Measurements from ENCODE around the gene ZNHIT6.

The ZNHIT6 gene

DNA sequence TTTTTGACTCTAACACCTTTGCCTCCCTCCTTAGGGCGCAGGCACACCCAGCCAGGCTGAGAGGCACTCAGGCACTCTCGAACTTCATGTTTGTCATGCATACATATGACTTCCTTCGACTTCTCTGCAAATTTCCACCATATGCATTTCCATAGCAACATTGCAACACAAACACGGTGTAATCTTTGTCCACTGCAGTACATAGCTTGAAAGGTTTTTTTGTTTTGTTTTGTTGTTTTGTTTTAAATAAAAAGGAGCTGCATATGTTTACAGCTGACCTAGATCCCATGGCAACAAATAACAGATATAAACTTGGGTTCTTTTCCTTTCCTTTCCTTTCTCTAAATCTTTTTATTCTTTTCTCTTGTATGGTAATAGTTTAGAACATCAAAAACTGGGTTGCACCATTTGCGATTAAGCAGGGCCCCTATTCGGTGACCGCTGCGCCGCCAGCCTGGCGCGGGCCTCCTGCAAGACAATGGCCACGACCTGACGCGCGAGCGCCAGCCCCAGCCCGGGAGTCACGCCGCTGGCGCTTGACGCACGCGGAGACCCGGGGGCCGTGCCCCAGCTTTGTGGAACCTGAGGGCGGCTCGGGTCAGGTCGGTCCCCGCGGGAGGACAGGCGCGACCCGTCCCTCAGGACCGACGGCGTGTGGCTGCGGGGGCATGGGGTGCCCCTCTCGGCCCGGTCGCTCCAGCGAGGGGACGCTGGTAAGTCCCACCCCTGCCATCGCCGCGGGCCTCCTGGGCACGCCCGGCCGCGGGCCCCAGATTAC lies 92.5 kb downstream of the ZNHIT6 start:
- no peak for DNase-seq

DNA sequence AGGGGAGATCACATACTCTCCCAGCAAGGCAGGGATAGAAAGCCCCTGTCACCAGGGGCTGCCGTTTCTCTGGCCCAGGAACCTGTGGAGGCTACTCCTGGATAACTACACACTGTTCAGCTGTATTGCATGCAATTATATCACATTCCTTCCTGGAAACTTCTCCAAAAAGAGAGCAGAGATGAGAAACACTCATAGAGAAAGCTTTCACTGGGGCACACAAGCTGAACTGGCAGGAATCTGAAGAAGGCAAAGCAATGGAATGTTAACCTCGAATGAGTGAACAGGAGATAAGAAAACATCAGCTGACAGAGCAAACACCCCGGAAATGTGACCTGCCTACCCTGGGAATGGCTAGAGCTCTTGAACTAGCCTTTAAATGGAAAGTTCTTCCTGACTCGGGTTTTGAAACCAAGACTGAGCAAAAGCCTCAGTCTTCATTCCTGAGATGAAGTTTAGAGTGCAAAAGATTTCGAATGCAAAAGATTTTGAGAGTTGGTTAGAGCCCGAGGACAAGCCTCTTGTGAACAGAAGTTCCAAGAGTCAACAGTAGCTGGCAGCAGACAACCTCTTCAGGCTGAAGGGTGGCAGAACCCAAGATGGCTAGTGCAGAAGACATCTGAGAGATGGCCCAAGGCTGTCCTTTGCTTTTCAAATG lies 95.4 kb downstream of the ZNHIT6 start:
- no peak for DNase-seq

DNA sequence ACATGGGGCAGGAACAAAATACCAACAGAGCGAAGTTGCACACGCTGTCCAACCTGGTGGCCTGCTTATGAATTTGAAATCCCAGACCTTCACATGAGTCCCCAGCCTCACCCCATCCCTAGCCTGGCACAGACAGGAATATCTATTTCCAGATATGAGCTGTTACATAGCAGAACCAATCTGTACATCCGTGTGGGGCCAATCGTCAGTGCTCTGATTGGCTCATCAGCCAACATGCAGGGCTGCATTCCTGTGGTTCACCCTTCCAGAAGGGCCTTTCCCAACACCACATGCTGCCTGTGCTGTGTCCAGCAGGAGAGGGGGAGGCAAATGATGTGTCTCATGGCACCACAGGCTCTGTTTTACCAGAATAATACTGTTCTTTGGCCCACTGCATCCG lies 96.4 kb downstream of the ZNHIT6 start:
- DNase-seq = no peak

DNA sequence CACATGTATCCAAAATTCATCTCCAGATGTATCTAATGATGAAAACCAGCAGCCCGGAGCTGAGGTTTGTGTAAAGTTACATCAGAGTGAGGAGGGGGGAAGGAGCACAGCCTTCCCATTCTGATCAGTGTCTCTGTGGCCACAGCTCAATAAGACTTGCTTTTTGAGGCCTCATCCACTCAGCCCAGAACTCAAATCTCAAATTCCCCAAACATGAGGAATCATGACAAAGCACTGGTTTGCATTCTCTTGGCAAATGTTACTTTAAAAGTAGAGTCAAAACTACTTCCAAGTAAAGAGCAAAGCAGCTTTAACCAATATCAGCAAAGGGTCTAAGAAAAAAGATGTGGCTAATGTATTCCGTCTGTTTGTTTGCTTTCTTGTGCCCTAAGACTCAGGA lies 96.8 kb downstream of the ZNHIT6 start:
- DNase-seq = no peak

DNA sequence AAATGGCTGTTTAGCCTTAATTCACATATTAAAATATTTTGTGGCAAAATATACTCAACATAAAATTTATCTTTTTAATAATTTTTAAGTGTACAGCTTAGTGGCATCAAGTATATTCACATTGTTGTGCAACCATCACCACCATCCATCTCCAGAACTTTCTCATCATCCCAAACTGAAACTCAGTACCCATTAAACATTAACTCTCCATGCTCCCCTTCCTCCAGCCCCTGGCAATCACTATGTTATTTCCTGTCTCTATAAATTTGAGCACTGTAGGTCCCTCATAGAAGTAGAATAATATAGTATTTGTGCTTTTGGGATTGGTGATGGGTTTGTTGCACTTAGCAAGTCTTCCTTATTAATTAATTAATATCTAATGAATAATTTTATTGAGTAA lies 98.3 kb downstream of the ZNHIT6 start:
- no peak for DNase-seq

DNA sequence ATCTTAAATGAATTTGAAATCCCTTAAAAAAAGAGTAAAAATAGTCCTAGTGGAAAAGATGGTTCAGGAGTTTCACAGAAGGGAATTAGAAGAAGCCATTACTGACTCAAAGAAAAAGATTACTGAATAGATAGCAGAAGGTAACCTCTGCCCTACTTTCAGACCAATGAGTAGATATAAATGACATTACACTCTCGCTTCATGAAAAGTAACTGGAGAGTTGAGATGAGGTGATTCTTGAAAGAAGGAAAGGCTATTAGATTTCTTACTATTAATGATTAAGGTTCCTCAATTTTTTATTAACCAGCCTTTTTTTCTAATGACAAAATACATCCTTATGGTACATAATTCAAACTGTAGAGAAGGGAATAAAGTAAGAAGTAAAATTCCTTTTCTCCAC lies 99.4 kb downstream of the ZNHIT6 start:
- no peak for DNase-seq

DNA sequence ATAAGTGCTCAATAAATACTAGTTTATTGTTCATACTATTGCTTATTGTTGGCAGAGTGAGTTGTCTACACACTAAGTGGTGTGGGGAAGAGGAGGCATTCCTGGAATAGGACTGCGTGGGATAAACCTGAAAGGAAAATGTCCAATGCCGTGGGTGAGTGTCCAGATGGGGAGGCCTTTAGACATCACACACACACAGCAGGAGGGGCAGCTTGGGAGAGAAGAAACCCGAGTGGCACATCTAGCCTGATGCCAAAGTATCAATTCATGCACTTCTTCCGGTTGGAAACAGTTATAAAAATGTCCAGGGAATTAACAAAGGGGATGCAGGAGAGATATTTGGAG lies 100.3 kb downstream of the ZNHIT6 start:
- DNase-seq = no peak

DNA sequence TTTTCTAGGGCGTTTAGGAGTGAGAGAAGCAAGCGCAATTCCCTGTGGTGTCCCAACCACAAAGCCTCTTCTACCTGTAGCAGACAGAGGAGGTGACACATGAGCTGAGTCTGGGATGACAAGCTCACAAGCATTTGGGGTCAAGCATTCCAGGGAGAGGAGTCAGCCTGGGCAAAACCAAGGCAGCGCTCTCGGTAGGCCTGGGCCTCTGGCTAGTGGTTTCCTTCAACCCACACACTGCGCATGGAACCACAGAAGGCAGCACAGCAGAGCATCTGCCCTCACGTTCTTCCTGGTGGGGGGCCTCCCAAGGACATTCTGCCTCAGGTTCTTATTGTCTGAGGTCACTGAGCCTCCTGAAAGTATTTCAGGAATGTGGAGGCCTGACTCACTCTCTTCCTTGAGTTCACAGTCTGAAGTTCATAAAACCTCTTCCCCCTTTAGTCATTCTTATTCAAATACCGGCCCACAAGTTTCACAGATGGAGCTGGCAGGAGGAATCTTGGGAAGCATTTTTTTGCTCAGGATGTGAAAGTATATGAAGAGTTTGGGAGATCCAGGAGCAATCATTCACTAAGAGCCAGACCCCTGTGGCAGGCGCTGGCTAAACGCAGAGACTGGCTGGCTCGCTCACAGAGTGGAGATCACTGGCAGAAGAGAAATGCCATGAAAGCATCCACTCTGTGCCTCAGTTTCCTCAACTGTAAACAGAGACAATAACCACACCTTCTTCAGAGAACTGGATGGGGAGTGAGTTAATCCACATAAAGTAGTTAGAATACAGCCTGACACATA lies 100.9 kb downstream of the ZNHIT6 start:
- DNase-seq = no peak

DNA sequence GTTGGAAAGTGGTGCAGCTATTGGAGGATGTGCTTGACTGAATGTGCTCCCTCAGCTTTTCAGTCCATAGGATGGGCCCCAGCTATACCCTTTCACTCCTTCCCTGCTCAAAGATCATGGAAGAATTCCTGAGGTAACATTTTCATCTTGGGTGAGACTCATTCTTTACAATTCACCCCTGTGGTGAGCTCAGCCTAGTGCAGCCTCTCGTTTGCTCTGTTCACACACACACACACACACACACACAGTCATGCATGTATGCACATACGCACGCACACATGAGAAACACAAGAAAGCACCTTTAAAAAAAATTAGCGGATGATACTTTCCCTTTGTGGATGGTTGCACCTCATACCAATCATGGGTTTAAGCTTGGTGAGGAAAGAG lies 101.8 kb downstream of the ZNHIT6 start:
- DNase-seq = no peak

DNA sequence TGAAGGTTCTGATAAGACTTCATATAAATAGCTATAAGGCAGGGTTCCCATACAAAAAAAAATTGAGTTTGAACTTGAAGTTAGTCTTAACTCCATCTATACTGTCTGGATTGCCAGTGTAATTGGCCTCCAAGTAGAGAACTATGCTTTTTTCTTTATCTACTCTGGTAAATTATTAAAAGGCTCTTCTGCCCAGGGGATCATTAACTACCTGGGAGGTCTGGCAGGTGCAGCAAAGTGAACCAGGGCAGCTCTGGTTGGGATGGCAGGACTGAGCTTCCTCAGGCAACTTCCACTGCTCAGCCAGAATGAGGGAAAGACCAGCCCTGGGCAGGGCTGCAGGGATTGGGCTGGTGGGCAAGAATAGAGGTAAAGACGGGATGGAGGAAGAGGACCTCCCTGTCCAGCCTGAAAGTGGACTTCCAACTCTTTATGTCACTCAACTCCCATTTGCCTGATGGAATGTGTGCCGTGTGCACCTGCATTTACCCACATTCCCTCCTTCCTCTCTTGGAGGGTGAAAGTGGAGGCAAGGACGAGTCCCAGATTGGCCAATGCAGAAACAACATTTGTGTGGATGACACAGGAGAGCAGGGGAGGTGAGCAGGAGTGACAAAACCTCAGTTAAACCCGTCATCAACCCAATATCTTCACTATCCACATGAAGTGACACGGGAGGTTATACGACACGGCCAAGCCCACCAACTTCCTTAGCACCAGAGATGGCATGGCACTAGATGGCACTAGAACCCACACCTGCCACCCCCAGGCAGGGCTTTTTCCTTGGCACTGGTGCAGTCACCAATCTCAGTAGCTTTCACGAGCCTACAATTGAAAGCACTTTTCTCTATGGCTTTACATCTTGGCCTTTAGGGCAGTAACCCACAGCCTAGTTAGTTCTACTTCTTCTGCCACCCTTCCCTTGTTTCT lies 102.5 kb downstream of the ZNHIT6 start:
- no peak for DNase-seq

DNA sequence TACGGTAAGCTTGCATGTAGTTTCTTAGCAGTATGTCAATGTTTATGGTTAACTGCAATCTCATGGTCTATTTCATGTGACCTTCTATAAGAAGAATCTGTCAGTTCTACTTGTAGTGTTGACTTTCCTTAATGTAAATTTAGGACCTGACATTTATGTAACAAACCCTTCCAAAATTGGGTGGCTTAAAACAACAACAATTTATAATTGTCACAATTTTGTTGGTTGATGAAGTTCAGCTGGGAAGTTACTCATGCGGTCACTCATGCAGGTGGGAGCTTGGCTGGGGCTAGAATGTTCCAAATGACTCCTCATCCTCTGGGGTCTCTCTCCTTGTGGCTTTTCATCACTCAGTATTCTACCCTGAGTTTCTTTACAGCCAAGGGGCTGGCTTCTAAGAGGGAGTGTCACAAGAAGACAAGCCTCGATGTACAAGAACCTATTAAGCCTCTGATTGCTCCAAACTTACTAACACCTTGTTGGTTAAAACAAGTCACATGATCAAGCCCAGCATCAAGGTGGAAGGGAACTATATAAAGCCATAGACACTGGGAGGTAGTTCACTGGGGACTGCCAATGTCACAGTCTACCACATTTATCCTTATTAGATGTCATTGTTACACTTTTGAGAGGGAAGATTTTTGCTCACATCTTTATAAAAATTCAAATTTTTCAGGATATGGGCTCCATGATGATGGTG lies 103.8 kb downstream of the ZNHIT6 start:
- no peak for DNase-seq

DNA sequence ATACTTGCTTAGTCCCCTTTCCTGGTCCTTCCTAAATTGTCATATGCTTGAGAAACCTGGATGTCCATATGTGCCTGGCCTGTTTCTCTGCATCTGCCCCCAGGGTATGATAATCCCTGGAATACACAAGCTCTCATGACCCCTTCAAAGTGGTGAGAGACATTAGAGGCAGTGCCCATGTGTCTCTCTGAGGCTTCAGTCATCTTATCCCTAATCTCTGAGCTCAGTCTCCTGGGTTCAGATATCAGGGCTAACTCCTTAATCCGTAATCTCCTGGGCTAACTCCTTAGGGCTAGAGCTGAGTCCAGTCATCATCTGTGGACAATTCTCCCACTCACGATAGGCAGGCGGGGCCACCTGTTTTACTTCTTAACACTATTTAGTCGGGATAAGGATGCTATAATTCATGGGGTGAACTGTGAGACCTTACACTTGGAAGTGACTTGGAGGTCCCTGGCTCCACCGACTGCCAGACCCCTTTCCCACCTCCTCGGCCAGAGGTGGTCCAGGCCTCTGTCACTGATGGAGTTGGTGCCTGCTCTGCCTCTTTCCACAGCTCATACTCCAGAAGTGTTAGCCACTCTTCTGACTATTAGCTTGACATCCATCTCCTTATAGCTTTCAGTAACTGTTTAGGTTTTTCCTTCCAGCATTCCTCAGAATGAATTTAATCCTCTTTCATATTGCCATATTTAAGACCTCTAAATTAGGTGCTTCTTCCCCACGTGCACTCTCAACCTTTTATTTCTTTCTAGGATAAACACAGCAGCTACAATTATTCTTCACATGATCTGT lies 105.0 kb downstream of the ZNHIT6 start:
- DNase-seq = no peak

DNA sequence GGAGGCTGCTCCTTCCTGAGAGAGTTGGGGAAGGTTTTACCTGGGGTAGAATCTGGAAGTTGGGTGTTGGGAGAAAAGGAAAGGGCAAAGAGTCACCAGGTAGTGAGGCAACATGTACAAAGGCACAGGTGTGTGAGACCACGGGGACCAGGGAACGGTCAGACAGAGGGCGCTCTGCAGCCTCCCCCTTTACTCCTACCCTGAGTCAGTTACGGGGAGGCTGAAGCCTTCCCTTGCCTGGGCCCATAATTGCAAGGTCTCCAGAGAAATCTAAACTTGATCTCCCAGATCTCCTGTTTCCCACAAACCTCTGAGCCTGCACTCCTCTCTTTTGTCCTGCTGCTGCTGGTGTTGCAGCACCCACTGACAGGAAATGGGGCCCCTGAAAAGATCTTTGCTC lies 105.7 kb downstream of the ZNHIT6 start:
- DNase-seq = no peak

DNA sequence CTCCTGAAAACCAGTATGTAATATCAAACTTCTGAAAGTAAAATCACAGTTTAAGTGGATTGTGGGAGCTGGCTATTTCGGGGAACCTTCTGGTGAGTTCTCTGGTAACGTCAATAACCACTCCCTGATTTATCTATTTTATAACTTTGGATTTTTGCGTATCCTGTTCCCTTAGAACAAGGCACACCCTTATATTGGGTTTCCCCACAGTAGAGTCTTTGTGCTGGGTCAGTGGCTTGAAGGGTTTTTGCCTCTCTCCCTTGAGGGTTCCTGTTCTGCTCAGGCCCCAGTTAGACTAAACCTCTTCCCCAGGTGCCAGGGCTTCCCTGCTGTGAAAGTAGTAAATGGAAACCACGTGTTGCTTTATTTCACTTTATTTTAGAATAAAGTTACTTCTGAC lies 106.3 kb downstream of the ZNHIT6 start:
- DNase-seq = no peak

DNA sequence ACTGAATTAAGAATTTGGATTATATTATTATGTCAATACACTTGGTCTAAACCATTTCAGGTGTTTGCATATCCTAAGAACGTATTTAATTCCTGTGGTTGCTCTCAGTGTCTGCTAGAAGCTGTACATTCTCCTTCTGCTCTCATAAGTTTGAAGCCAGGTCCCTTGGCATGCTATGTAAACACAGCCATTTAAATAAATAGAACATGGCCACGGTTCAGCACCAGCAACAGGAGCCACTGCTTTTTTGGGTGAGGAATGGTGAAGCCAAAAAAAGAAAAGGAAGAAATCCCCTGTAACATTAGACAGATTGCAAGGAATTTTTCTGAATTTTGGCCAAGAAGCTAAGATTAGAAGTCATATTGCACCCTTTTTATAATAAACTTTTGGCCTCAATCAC lies 108.6 kb downstream of the ZNHIT6 start:
- DNase-seq = no peak

Measured in bone marrow (tissue), 2 donors.